Measurements from ENCODE around the gene CYBA. TPM values are rescaled to one million over a fixed set of nuclear protein-coding genes. Genes with fewer than 3 reads are reported as not detected.

CYBA gene
- total and polyA plus RNA-seq, 2 of the 13 experiments (the other 11 are each of a cell fraction or from before 2014, with no cell fraction given): 196 to 250 TPM

DNA sequence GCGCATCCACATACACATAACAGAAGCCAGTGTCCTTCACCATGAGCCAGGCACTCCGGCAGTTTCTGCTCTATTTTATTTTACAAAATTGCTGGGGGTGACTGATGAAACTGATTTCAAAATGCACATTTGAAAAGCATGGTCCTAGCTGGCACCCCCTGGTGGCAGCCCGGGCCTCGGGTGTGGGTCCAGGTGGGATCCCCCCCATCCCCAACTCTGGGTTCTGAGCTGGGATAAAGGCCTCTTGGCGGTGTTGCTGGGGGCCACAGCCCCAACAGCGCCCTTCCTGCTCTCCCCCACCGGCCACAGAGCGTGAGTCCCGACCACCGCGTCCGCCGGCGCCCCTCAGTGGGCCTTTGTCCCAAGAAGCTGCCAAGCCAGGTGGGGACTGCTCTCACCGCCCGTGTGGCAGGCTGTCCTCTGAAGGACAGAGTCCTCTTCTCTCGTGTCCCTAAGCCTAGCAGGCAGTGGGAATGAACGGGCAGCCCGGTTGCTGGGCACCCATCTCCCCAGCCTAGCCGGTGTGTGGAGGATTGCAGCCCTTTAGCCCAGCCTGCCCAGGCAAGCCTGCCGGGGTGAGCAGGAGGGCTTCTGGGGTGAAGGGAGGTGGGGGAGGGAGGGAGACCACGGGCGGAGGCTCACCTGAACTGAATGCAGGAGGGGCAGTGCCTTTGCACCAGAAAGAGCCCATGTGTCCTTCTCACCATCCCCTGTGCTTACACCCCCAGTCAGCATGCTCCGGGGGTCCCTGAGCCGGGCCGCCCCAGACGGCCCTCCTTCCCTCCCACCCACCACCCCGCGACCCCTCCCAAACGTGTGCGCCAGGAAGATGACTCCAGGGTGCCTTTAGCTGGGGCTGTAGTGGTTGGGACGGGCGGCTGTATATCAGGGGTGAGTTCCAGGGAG, 34.6 kb upstream of the CYBA start (continued):
- TF ChIP-seq PHB2 (IDR thresholded peaks at IDR 0.05; ENCODE audit: partially characterized antibody) (no peak), RARG (CRISPR knock-in tag; IDR thresholded peaks at IDR 0.05; ENCODE audit: low read depth) (no peak), TCF12 (IDR thresholded peaks at IDR 0.05) (no peak), TCF12 (CRISPR knock-in tag; IDR thresholded peaks at IDR 0.05) (0 out of 2 replicates have a peak, but pooled peaks have one; percentile 17), ZSCAN21 (CRISPR knock-in tag; IDR thresholded peaks at IDR 0.05; ENCODE audit: borderline replicate concordance) (no peak), HNRNPK (IDR thresholded peaks at IDR 0.05; ENCODE audit: low read depth, low read length, poor library complexity, severe bottlenecking) (peak; percentile 11), LCORL (IDR thresholded peaks at IDR 0.05) (no peak), LCORL (CRISPR knock-in tag; IDR thresholded peaks at IDR 0.05) (peak; percentile 28; the same call in 1 of the 2 replicates), BORCS8-MEF2B (CRISPR knock-in tag; IDR thresholded peaks at IDR 0.05) (0 out of 2 replicates have a peak, but pooled peaks have one; percentile 36), ZNF768 (CRISPR knock-in tag; IDR thresholded peaks at IDR 0.05) (peak; percentile 18; the same call in 1 of the 2 replicates), ZNF556 (CRISPR knock-in tag; IDR thresholded peaks at IDR 0.05; ENCODE audit: borderline replicate concordance) (peak; percentile 38; the same call in 1 of the 2 replicates), NPAS2 (CRISPR knock-in tag; IDR thresholded peaks at IDR 0.05; ENCODE audit: borderline replicate concordance) (no peak), NRL (CRISPR knock-in tag; IDR thresholded peaks at IDR 0.05; ENCODE audit: borderline replicate concordance) (0 out of 2 replicates have a peak, but pooled peaks have one; percentile 34), MED8 (CRISPR knock-in tag; IDR thresholded peaks at IDR 0.05; ENCODE audit: insufficient replicate concordance) (peak; percentile 14), ZNF883 (CRISPR knock-in tag; IDR thresholded peaks at IDR 0.05; ENCODE audit: not compliant biosample characterization) (no peak)
- TF ChIP-seq, protein P1, sequence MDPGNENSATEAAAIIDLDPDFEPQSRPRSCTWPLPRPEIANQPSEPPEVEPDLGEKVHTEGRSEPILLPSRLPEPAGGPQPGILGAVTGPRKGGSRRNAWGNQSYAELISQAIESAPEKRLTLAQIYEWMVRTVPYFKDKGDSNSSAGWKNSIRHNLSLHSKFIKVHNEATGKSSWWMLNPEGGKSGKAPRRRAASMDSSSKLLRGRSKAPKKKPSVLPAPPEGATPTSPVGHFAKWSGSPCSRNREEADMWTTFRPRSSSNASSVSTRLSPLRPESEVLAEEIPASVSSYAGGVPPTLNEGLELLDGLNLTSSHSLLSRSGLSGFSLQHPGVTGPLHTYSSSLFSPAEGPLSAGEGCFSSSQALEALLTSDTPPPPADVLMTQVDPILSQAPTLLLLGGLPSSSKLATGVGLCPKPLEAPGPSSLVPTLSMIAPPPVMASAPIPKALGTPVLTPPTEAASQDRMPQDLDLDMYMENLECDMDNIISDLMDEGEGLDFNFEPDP (CRISPR knock-in tag; conservative IDR thresholded peaks at IDR 0.05): 0 out of 2 replicates have a peak, but pooled peaks have one; percentile 9
- TF ChIP-seq, protein P2, sequence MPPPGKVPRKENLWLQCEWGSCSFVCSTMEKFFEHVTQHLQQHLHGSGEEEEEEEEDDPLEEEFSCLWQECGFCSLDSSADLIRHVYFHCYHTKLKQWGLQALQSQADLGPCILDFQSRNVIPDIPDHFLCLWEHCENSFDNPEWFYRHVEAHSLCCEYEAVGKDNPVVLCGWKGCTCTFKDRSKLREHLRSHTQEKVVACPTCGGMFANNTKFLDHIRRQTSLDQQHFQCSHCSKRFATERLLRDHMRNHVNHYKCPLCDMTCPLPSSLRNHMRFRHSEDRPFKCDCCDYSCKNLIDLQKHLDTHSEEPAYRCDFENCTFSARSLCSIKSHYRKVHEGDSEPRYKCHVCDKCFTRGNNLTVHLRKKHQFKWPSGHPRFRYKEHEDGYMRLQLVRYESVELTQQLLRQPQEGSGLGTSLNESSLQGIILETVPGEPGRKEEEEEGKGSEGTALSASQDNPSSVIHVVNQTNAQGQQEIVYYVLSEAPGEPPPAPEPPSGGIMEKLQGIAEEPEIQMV (CRISPR knock-in tag; IDR thresholded peaks at IDR 0.05; ENCODE audit: low read depth): 0 out of 2 replicates have a peak, but pooled peaks have one; percentile 61
- TF ChIP-seq, protein P3, sequence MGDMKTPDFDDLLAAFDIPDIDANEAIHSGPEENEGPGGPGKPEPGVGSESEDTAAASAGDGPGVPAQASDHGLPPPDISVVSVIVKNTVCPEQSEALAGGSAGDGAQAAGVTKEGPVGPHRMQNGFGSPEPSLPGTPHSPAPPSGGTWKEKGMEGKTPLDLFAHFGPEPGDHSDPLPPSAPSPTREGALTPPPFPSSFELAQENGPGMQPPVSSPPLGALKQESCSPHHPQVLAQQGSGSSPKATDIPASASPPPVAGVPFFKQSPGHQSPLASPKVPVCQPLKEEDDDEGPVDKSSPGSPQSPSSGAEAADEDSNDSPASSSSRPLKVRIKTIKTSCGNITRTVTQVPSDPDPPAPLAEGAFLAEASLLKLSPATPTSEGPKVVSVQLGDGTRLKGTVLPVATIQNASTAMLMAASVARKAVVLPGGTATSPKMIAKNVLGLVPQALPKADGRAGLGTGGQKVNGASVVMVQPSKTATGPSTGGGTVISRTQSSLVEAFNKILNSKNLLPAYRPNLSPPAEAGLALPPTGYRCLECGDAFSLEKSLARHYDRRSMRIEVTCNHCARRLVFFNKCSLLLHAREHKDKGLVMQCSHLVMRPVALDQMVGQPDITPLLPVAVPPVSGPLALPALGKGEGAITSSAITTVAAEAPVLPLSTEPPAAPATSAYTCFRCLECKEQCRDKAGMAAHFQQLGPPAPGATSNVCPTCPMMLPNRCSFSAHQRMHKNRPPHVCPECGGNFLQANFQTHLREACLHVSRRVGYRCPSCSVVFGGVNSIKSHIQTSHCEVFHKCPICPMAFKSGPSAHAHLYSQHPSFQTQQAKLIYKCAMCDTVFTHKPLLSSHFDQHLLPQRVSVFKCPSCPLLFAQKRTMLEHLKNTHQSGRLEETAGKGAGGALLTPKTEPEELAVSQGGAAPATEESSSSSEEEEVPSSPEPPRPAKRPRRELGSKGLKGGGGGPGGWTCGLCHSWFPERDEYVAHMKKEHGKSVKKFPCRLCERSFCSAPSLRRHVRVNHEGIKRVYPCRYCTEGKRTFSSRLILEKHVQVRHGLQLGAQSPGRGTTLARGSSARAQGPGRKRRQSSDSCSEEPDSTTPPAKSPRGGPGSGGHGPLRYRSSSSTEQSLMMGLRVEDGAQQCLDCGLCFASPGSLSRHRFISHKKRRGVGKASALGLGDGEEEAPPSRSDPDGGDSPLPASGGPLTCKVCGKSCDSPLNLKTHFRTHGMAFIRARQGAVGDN (CRISPR knock-in tag; IDR thresholded peaks at IDR 0.05): peak; percentile 37
- TF ChIP-seq, protein P4, sequence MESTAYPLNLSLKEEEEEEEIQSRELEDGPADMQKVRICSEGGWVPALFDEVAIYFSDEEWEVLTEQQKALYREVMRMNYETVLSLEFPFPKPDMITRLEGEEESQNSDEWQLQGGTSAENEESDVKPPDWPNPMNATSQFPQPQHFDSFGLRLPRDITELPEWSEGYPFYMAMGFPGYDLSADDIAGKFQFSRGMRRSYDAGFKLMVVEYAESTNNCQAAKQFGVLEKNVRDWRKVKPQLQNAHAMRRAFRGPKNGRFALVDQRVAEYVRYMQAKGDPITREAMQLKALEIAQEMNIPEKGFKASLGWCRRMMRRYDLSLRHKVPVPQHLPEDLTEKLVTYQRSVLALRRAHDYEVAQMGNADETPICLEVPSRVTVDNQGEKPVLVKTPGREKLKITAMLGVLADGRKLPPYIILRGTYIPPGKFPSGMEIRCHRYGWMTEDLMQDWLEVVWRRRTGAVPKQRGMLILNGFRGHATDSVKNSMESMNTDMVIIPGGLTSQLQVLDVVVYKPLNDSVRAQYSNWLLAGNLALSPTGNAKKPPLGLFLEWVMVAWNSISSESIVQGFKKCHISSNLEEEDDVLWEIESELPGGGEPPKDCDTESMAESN (CRISPR knock-in tag; conservative IDR thresholded peaks at IDR 0.05): 0 out of 2 replicates have a peak, but pooled peaks have one; percentile 1
